Lung (tissue), 12 donors: Measurements from ENCODE around the gene GPD1L. TPM values are rescaled to one million over a fixed set of nuclear protein-coding genes. Genes with fewer than 3 reads are reported as not detected.

ENCODE experiments used
- ATAC-seq: fragments of 200-7000 bp; cut with Tn5 transposase; one replicate; pipeline ENCODE4 v1.9.1; 2020; ENCODE audit warnings: moderate number of reproducible peaks; ENCODE audit not compliant: insufficient read depth, low FRiP score
- DNase-seq, 3 donors: peaks; one replicate each; pipeline ENCODE4 v3.0.0-alpha.2; 2013 to 2017
- H3K27ac ChIP-seq, 2 donors: one replicate each; pipeline ENCODE4 v1.5.1; 2013; ENCODE audit warnings: mild to moderate bottlenecking in 2 of 2, moderate library complexity in 2 of 2, control low read depth in 1 of 2, inconsistent platforms in 1 of 2, low read depth in 1 of 2, low read length in 1 of 2
- H3K27me3 ChIP-seq, 3 donors: one replicate each; pipeline ENCODE4 v1.5.1; 2013; ENCODE audit warnings: low read length in 2 of 3; ENCODE audit not compliant: control insufficient read depth in 3 of 3, insufficient read depth in 3 of 3
- H3K36me3 ChIP-seq, 4 donors: one replicate each; pipeline ENCODE4 v1.5.1; 2013; ENCODE audit warnings: low read length in 4 of 4, mild to moderate bottlenecking in 1 of 4, moderate library complexity in 1 of 4; ENCODE audit not compliant: control insufficient read depth in 4 of 4, insufficient read depth in 4 of 4
- H3K4me1 ChIP-seq, 5 donors: one replicate each; pipeline ENCODE4 v1.5.1; 2013; ENCODE audit warnings: low read length in 5 of 5, mild to moderate bottlenecking in 2 of 5, moderate library complexity in 1 of 5; ENCODE audit not compliant: control insufficient read depth in 5 of 5, insufficient read depth in 5 of 5
- H3K4me3 ChIP-seq: one replicate; pipeline ENCODE4 v1.5.1; 2013; ENCODE audit warnings: mild to moderate bottlenecking, control low read depth, moderate library complexity
- H3K9ac ChIP-seq, 2 donors: one replicate each; pipeline ENCODE4 v1.5.1; 2013; ENCODE audit warnings: low read length in 2 of 2, control low read depth in 1 of 2; ENCODE audit not compliant: insufficient read depth in 1 of 2
- H3K9me3 ChIP-seq, 4 donors: one replicate each; pipeline ENCODE4 v1.5.1; 2013; ENCODE audit warnings: low read length in 3 of 4, mild to moderate bottlenecking in 1 of 4, moderate library complexity in 1 of 4; ENCODE audit not compliant: control insufficient read depth in 4 of 4, insufficient read depth in 3 of 4
- CTCF ChIP-seq: IDR thresholded peaks from 2 replicates; pipeline ENCODE4 v1.5.1; 2012; ENCODE audit warnings: mild to moderate bottlenecking; ENCODE audit errors: control extremely low read depth, extremely low read depth
- WGBS, 2 donors: extraction: QIAGEN DNeasy Blood & Tissue Kit; methylation state at CpG; one replicate each; pipeline ENCODE4 v1.1.7; 2013; 5-methylcytosine and 5-hydroxymethylcytosine counted together
- polyA plus RNA-seq, 2 donors: library from polyadenylated mRNA; stranded (reverse); fragments of 200-250 nt; gene quantifications; one replicate each; pipeline ENCODE4 v1.2.1, GENCODE V29; 2013
- total RNA-seq, 2 donors: library from RNA; depleted of rRNA in 1 of 2; stranded (reverse); fragments of >200 nt in 1 of 2; gene quantifications; one replicate each; pipeline ENCODE4 v1.2.1, GENCODE V29; 2014 to 2021
- donor health status: control.
- donor health status: control.
- donor health status: Bipolar disorder and iron deficiency.
- donor health status: healthy.
- donor health status: DM: yes; HTN: yes; CAD: no.

GPD1L gene
- total and polyA plus RNA-seq, 4 donors = 20.5 to 58.8 (median 37.1) TPM

GRCh38 chr3:32117320-32117719 is 10.9 kb downstream of the GPD1L start:
- WGBS, 2 donors = 68 to 100% methylated on average over 1 of the region's 1 CpG
- Histone ChIP-seq H3K9ac (no peak overlapping the region), H3K4me3 (no peak overlapping the region), H3K27me3 (no peaks in the 10 kb centered on the region), H3K9me3 (no peaks in the 10 kb centered on the region), H3K36me3 (no peaks in the 10 kb centered on the region), H3K27ac (no peak overlapping the region), H3K4me1 (peaks cover 0 to 10% (median 5%) of the 10 kb centered on the region in 5 donors)
- DNase-seq (no peak), ATAC-seq (no peak)
- TF ChIP-seq CTCF = no peak

GRCh38 chr3:32118215-32118614 is 11.8 kb downstream of the GPD1L start:
- H3K9me3 ChIP-seq = no peaks in the 10 kb centered on the region
- H3K36me3 ChIP-seq = no peaks in the 10 kb centered on the region
- ATAC-seq = no peak
- 97 to 98% methylated on average over 2 of the region's 2 CpGs for WGBS, 2 donors
- DNase-seq = no peak
- peaks cover 0 to 10% (median 6%) of the 10 kb centered on the region in 5 donors for H3K4me1 ChIP-seq
- TF ChIP-seq CTCF = no peak
- H3K27ac ChIP-seq = no peak overlapping the region
- no peak overlapping the region for H3K4me3 ChIP-seq
- no peaks in the 10 kb centered on the region for H3K27me3 ChIP-seq
- no peak overlapping the region for H3K9ac ChIP-seq

GRCh38 chr3:32120471-32120870 is 14.1 kb downstream of the GPD1L start:
- ATAC-seq (no peak), DNase-seq (no peak)
- WGBS, 2 donors = 42 to 76% methylated on average over 4 of the region's 4 CpGs
- H3K4me3 ChIP-seq = no peak overlapping the region
- no peak overlapping the region for H3K27ac ChIP-seq
- no peaks in the 10 kb centered on the region for H3K36me3 ChIP-seq
- no peaks in the 10 kb centered on the region for H3K27me3 ChIP-seq
- H3K9me3 ChIP-seq = no peaks in the 10 kb centered on the region
- H3K9ac ChIP-seq = no peak overlapping the region
- TF ChIP-seq CTCF = no peak
- peaks cover 0 to 13% (median 6%) of the 10 kb centered on the region in 5 donors for H3K4me1 ChIP-seq

DNA sequence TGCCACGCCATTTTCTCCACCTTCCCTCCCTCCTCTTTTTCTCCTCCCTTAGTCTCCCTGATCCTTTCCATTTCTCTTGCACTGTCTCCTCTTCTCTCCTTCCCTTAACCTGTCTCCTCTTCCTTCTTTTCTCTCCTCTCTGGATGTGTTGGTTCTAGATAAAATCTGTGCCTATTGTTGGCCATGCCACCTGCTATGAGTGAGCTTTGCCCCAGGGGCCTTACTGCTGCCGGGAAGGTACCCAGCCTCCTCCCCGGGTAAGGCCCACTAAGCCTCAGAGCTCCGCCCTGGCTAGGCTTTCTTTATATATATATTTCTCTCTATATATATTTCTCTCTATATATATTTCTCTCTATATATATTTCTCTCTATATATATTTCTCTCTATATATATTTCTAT is 14.7 kb downstream of the GPD1L start:
- Histone ChIP-seq H3K4me1 (peaks cover 0 to 13% (median 6%) of the 10 kb centered on the region in 5 donors), H3K4me3 (no peak overlapping the region), H3K27ac (no peak overlapping the region), H3K36me3 (no peaks in the 10 kb centered on the region), H3K9ac (no peak overlapping the region), H3K27me3 (no peaks in the 10 kb centered on the region), H3K9me3 (no peaks in the 10 kb centered on the region)
- ATAC-seq = no peak
- WGBS, 2 donors = 79 to 95% methylated on average over 4 of the region's 4 CpGs
- DNase-seq = no peak
- no peak for TF ChIP-seq CTCF
